Daoy (cell line): ENCODE results near the gene NDST1. TPM values are rescaled to one million over a fixed set of nuclear protein-coding genes. Genes with fewer than 3 reads are reported as not detected.

Experiments used
- DNase-seq: peaks from one replicate; pipeline ENCODE4 v3.0.0-alpha.2; 2015; ENCODE audit warnings: low read depth
- total RNA-seq: library from RNA; depleted of rRNA; stranded (reverse); fragments of >200 nt; shearing (Covaris generic); gene quantifications from 2 replicates; pipeline ENCODE4 v1.2.3, GENCODE V29; 2014; rRNA removed

Gene NDST1
- total RNA-seq, 1 experiment from 2014 or later = 34.7 TPM

DNA sequence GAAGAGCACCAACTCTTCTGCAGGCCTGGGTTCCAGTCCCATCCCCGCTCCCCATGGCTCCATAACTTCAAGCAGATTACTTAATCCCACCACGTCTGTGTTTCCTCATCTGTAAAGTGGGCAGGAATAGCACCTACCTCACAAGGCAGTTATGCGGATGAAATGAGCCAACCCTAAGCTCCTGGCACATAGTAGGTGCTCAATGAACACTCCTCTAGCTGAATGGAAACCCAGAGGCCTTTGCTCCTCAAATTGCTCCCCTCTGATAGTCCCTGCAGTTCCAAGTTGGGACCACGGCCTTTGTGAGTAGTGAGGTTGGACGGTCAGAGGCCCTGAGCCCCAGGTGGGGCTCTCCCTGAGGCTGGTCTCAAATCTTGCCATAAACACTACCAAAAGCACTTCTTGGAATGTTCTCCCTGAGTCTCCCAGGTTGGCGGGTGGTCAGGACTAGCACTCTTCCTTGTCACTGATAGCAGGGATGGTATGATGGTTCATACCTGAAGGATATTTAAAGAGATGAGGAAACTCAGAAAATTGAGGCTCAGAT, 97.0 kb downstream of the NDST1 start:
- no peak for DNase-seq

GRCh38 chr5:150605546-150605945, 97.6 kb downstream of the NDST1 start:
- no peak for DNase-seq

DNA sequence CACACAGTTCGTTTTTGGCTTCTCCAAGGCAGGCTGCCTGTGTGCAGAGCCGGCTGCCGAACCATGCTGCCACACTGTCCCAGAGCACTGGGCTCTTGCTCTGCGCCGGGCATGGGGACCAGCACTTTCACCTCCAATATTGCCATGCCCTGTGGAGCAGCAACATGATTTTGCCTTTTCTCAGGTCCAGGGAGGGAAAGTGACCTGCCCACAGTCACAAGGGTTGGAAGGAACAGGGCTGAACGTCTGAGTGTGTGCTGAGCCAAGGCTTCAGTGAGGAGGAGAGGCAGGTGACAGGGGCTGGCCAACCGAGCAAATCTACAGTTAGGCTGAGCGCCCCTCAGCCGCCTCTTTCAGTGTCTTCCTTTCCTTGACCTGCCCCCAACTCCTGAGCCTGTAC, 98.5 kb downstream of the NDST1 start:
- no peak for DNase-seq

DNA sequence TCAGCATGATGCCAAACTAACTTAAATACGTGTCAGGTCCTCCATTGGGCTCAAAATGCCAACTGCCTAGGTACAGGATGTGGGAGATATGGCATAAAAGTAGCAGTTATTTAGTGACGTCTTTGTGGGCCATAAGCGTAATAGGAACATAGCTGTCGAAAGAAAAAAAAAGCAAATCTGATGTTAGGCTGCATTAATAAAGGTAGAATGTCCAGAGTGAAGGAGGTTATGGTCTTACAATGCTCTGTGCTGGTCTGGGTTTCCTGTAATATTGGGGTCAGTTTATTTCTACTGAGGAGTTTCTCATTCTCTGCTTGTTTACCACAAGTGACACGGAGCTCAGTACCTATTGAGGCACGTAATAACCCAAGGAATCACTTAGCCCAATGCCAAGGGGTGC, 99.2 kb downstream of the NDST1 start:
- DNase-seq = no peak

Other genes with a start within 250 kb of the NDST1 start
- 0.23 TPM in 1 of 2 replicates, not detected in the other for gene CAMK2A, start 218.4 kb upstream of the NDST1 start, total RNA-seq
- gene ARSI, start 205.2 kb upstream of the NDST1 start, total RNA-seq = 4.5 and 9.4 TPM in 2 replicates
- 84.9 and 90.0 TPM in 2 replicates for gene TCOF1, start 150.4 kb upstream of the NDST1 start, total RNA-seq
- gene CD74, start 95.2 kb upstream of the NDST1 start, total RNA-seq = not detected in 2 replicates
- 6,432 and 6,529 TPM in 2 replicates for gene RPS14, start 58.4 kb upstream of the NDST1 start, total RNA-seq
- 4.5 and 5.4 TPM in 2 replicates for gene SYNPO, start 132.5 kb downstream of the NDST1 start, total RNA-seq
- 0.09 TPM in 1 of 2 replicates, not detected in the other for gene MYOZ3, start 153.1 kb downstream of the NDST1 start, total RNA-seq
- 51.4 and 51.9 TPM in 2 replicates for gene RBM22, start 192.9 kb downstream of the NDST1 start, total RNA-seq